ENCODE results near the gene PLEKHD1. TPM values are rescaled to one million over a fixed set of nuclear protein-coding genes. Genes with fewer than 3 reads are reported as not detected.

PLEKHD1 gene
- total RNA-seq, 1 donor from 2014 or later = 0.48 TPM

GRCh38 chr14:69574263-69574953 is 89.9 kb downstream of the PLEKHD1 start, which contains the start of gene CCDC177:
TSS of gene CCDC177 (minus strand) at chr14:69574871. CDS start at chr14:69573622, 1,249 bp downstream.
- peak within 1 kb of the TSS; percentile 90 for H3K4me3 Mint-ChIP-seq
- peak; percentile 100 for TF ChIP-seq CTCF (conservative IDR thresholded peaks at IDR 0.05)
- peaks cover 5% of the 10 kb centered on the region for H3K4me1 Mint-ChIP-seq (ENCODE audit: unreplicated experiment)
- peak; percentile 82 for DNase-seq (ENCODE audit: extremely low spot score, unreplicated experiment)
- H3K27ac Mint-ChIP-seq = peak within 1 kb of the TSS; percentile 76
- no peaks in the 10 kb centered on the region for H3K9me3 Mint-ChIP-seq
- peaks cover 6% of the 10 kb centered on the region for H3K36me3 Mint-ChIP-seq
- H3K27me3 Mint-ChIP-seq = peaks cover 38% of the 10 kb centered on the region

- Mint-ChIP-seq H3K4me1 (ENCODE audit: unreplicated experiment) (peaks cover 8% of the 10 kb centered on the region), H3K9me3 (no peaks in the 10 kb centered on the region), H3K36me3 (peaks cover 6% of the 10 kb centered on the region), H3K4me3 (peak overlapping the region; percentile 90), H3K27me3 (peaks cover 36% of the 10 kb centered on the region), H3K27ac (peak overlapping the region; percentile 76)
- DNase-seq (ENCODE audit: extremely low spot score, unreplicated experiment) = no peak
- peak; percentile 59 for TF ChIP-seq CTCF (conservative IDR thresholded peaks at IDR 0.05)
Measured at GRCh38 chr14:69574954-69575295, 90.4 kb downstream of the PLEKHD1 start.

- Mint-ChIP-seq H3K9me3 (no peaks in the 10 kb centered on the region), H3K36me3 (peaks cover 4% of the 10 kb centered on the region), H3K4me3 (no peak overlapping the region), H3K27me3 (peaks cover 20% of the 10 kb centered on the region), H3K27ac (peak overlapping the region; percentile 48), H3K4me1 (ENCODE audit: unreplicated experiment) (peaks cover 8% of the 10 kb centered on the region)
- no peak for DNase-seq (ENCODE audit: extremely low spot score, unreplicated experiment)
- TF ChIP-seq CTCF (conservative IDR thresholded peaks at IDR 0.05) = no peak
Measured at GRCh38 chr14:69579476-69579875, 94.9 kb downstream of the PLEKHD1 start.

- Mint-ChIP-seq H3K9me3 (no peaks in the 10 kb centered on the region), H3K27me3 (peaks cover 17% of the 10 kb centered on the region), H3K27ac (peak overlapping the region; percentile 48), H3K4me3 (no peak overlapping the region), H3K36me3 (no peaks in the 10 kb centered on the region), H3K4me1 (ENCODE audit: unreplicated experiment) (peaks cover 4% of the 10 kb centered on the region)
- TF ChIP-seq CTCF (conservative IDR thresholded peaks at IDR 0.05) = peak; percentile 70
- no peak for DNase-seq (ENCODE audit: extremely low spot score, unreplicated experiment)
Measured at GRCh38 chr14:69580009-69580577, 95.6 kb downstream of the PLEKHD1 start.

Other genes with a start within 250 kb of the PLEKHD1 start
- 2.9 and 12.4 TPM in 2 replicates for gene GALNT16, start 224.6 kb upstream of the PLEKHD1 start, total RNA-seq (ENCODE audit: low replicate concordance)
- gene ERH, start 86.4 kb upstream of the PLEKHD1 start, total RNA-seq (ENCODE audit: low replicate concordance) = 238 and 308 TPM in 2 replicates
- 60.9 and 74.8 TPM in 2 replicates for gene SLC39A9, start 86.0 kb upstream of the PLEKHD1 start, total RNA-seq (ENCODE audit: low replicate concordance)
- 0.21 and 3.4 TPM in 2 replicates for gene CCDC177, start 90.1 kb downstream of the PLEKHD1 start, total RNA-seq (ENCODE audit: low replicate concordance)
- 31.7 and 78.9 TPM in 2 replicates for gene SUSD6, start 126.9 kb downstream of the PLEKHD1 start, total RNA-seq (ENCODE audit: low replicate concordance)